ENCODE results near the gene MTO1. TPM values are rescaled to one million over a fixed set of nuclear protein-coding genes. Genes with fewer than 3 reads are reported as not detected.

MTO1 gene
- total and polyA plus RNA-seq, 2 experiments from 2014 or later = 27.7 to 36.7 TPM

DNA sequence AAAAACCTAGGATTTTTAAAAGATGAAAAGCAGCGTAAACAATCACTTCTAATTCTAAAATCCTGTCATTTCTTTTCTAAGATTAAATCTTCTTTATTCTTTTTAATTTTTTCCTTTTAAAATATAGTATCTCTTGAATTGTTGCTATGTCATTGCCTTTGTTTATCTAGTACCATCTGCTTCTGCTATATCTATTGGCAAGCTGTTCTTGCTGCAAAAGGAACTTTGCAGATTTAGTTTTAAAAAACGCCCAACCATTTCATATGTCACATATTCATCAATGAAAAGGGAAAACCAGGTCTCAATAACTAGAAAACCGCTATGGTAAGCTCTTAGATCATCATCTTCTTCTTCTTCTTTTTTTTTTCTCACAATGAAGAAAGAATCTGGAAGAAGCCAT, 70.8 kb downstream of the MTO1 start:
- H3K27ac Mint-ChIP-seq = no peak overlapping the region
- H3K9me3 Mint-ChIP-seq = no peaks in the 10 kb centered on the region
- TF ChIP-seq, protein P1, sequence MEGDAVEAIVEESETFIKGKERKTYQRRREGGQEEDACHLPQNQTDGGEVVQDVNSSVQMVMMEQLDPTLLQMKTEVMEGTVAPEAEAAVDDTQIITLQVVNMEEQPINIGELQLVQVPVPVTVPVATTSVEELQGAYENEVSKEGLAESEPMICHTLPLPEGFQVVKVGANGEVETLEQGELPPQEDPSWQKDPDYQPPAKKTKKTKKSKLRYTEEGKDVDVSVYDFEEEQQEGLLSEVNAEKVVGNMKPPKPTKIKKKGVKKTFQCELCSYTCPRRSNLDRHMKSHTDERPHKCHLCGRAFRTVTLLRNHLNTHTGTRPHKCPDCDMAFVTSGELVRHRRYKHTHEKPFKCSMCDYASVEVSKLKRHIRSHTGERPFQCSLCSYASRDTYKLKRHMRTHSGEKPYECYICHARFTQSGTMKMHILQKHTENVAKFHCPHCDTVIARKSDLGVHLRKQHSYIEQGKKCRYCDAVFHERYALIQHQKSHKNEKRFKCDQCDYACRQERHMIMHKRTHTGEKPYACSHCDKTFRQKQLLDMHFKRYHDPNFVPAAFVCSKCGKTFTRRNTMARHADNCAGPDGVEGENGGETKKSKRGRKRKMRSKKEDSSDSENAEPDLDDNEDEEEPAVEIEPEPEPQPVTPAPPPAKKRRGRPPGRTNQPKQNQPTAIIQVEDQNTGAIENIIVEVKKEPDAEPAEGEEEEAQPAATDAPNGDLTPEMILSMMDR (conservative IDR thresholded peaks at IDR 0.05; ENCODE audit: low read depth in 2 of 2) = no peak
- TF ChIP-seq CREB1 (CRISPR knock-in tag; IDR thresholded peaks at IDR 0.05; ENCODE audit: low read depth) (no peak), POLR2AphosphoS5 (IDR thresholded peaks at IDR 0.05; ENCODE audit: low read depth) (no peak), ZNF114 (CRISPR knock-in tag; IDR thresholded peaks at IDR 0.05) (no peak), JUNB (IDR thresholded peaks at IDR 0.05; ENCODE audit: unreplicated experiment) (no peak), ZNF331 (CRISPR knock-in tag; IDR thresholded peaks at IDR 0.05; ENCODE audit: low read depth) (no peak), NANOG (IDR thresholded peaks at IDR 0.05; ENCODE audit: borderline replicate concordance) (no peak), EZH2 (IDR thresholded peaks at IDR 0.05; ENCODE audit: low read depth, unreplicated experiment) (no peak), EZH2phosphoT487 (IDR thresholded peaks at IDR 0.05; ENCODE audit: unreplicated experiment) (no peak), STAT1 (IDR thresholded peaks at IDR 0.05; ENCODE audit: unreplicated experiment) (no peak)
- TF ChIP-seq, protein P2, sequence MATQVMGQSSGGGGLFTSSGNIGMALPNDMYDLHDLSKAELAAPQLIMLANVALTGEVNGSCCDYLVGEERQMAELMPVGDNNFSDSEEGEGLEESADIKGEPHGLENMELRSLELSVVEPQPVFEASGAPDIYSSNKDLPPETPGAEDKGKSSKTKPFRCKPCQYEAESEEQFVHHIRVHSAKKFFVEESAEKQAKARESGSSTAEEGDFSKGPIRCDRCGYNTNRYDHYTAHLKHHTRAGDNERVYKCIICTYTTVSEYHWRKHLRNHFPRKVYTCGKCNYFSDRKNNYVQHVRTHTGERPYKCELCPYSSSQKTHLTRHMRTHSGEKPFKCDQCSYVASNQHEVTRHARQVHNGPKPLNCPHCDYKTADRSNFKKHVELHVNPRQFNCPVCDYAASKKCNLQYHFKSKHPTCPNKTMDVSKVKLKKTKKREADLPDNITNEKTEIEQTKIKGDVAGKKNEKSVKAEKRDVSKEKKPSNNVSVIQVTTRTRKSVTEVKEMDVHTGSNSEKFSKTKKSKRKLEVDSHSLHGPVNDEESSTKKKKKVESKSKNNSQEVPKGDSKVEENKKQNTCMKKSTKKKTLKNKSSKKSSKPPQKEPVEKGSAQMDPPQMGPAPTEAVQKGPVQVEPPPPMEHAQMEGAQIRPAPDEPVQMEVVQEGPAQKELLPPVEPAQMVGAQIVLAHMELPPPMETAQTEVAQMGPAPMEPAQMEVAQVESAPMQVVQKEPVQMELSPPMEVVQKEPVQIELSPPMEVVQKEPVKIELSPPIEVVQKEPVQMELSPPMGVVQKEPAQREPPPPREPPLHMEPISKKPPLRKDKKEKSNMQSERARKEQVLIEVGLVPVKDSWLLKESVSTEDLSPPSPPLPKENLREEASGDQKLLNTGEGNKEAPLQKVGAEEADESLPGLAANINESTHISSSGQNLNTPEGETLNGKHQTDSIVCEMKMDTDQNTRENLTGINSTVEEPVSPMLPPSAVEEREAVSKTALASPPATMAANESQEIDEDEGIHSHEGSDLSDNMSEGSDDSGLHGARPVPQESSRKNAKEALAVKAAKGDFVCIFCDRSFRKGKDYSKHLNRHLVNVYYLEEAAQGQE (IDR thresholded peaks at IDR 0.05; ENCODE audit: unreplicated experiment) = no peak
- TF ChIP-seq, protein P3, sequence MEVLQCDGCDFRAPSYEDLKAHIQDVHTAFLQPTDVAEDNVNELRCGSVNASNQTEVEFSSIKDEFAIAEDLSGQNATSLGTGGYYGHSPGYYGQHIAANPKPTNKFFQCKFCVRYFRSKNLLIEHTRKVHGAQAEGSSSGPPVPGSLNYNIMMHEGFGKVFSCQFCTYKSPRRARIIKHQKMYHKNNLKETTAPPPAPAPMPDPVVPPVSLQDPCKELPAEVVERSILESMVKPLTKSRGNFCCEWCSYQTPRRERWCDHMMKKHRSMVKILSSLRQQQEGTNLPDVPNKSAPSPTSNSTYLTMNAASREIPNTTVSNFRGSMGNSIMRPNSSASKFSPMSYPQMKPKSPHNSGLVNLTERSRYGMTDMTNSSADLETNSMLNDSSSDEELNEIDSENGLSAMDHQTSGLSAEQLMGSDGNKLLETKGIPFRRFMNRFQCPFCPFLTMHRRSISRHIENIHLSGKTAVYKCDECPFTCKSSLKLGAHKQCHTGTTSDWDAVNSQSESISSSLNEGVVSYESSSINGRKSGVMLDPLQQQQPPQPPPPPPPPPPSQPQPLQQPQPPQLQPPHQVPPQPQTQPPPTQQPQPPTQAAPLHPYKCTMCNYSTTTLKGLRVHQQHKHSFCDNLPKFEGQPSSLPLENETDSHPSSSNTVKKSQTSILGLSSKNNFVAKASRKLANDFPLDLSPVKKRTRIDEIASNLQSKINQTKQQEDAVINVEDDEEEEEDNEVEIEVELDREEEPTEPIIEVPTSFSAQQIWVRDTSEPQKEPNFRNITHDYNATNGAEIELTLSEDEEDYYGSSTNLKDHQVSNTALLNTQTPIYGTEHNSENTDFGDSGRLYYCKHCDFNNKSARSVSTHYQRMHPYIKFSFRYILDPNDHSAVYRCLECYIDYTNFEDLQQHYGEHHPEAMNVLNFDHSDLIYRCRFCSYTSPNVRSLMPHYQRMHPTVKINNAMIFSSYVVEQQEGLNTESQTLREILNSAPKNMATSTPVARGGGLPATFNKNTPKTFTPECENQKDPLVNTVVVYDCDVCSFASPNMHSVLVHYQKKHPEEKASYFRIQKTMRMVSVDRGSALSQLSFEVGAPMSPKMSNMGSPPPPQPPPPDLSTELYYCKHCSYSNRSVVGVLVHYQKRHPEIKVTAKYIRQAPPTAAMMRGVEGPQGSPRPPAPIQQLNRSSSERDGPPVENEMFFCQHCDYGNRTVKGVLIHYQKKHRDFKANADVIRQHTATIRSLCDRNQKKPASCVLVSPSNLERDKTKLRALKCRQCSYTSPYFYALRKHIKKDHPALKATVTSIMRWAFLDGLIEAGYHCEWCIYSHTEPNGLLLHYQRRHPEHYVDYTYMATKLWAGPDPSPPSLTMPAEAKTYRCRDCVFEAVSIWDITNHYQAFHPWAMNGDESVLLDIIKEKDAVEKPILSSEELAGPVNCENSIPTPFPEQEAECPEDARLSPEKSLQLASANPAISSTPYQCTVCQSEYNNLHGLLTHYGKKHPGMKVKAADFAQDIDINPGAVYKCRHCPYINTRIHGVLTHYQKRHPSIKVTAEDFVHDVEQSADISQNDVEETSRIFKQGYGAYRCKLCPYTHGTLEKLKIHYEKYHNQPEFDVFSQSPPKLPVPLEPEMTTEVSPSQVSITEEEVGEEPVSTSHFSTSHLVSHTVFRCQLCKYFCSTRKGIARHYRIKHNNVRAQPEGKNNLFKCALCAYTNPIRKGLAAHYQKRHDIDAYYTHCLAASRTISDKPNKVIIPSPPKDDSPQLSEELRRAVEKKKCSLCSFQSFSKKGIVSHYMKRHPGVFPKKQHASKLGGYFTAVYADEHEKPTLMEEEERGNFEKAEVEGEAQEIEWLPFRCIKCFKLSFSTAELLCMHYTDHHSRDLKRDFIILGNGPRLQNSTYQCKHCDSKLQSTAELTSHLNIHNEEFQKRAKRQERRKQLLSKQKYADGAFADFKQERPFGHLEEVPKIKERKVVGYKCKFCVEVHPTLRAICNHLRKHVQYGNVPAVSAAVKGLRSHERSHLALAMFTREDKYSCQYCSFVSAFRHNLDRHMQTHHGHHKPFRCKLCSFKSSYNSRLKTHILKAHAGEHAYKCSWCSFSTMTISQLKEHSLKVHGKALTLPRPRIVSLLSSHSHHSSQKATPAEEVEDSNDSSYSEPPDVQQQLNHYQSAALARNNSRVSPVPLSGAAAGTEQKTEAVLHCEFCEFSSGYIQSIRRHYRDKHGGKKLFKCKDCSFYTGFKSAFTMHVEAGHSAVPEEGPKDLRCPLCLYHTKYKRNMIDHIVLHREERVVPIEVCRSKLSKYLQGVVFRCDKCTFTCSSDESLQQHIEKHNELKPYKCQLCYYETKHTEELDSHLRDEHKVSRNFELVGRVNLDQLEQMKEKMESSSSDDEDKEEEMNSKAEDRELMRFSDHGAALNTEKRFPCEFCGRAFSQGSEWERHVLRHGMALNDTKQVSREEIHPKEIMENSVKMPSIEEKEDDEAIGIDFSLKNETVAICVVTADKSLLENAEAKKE (CRISPR knock-in tag; IDR thresholded peaks at IDR 0.05) = no peak
- TF ChIP-seq, protein P4, sequence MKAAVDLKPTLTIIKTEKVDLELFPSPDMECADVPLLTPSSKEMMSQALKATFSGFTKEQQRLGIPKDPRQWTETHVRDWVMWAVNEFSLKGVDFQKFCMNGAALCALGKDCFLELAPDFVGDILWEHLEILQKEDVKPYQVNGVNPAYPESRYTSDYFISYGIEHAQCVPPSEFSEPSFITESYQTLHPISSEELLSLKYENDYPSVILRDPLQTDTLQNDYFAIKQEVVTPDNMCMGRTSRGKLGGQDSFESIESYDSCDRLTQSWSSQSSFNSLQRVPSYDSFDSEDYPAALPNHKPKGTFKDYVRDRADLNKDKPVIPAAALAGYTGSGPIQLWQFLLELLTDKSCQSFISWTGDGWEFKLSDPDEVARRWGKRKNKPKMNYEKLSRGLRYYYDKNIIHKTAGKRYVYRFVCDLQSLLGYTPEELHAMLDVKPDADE (IDR thresholded peaks at IDR 0.05) = no peak
- no peak overlapping the region for H3K4me2 ChIP-seq
- no peak overlapping the region for H3K27ac ChIP-seq (ENCODE audit: low read depth)
- no peaks in the 10 kb centered on the region for H3K79me2 ChIP-seq (replicated peaks; ENCODE audit: insufficient read depth)
- no peaks in the 10 kb centered on the region for H4K20me1 ChIP-seq (replicated peaks; ENCODE audit: insufficient read depth)
- no peaks in the 10 kb centered on the region for H3K36me3 Mint-ChIP-seq (ENCODE audit: low read depth)
- DNase-seq (ENCODE audit: low spot score) (no peak), ATAC-seq (no peak)
- no peak overlapping the region for H2AFZ ChIP-seq
- H3K9me2 ChIP-seq (ENCODE audit: insufficient read depth) = peaks cover 3% of the 10 kb centered on the region; the same call in 1 of the 2 replicates
- H3K27me3 ChIP-seq (ENCODE audit: insufficient read depth) = no peaks in the 10 kb centered on the region
- H3K4me1 ChIP-seq (ENCODE audit: insufficient read depth) = no peaks in the 10 kb centered on the region
- no peaks in the 10 kb centered on the region for H3F3A ChIP-seq (replicated peaks; ENCODE audit: low read depth)
- no peak overlapping the region for H3K4me3 ChIP-seq
- no peak overlapping the region for H3K4me3 Mint-ChIP-seq
- H3K4me1 Mint-ChIP-seq = no peaks in the 10 kb centered on the region; the same call in 2 of the 3 replicates
- no peaks in the 10 kb centered on the region for H3K36me3 ChIP-seq (ENCODE audit: insufficient read depth)
- H3K27me3 Mint-ChIP-seq (ENCODE audit: insufficient read depth, low read depth, poor library complexity) = peaks cover 4% of the 10 kb centered on the region
